Measurements from ENCODE around the gene TMC3.

DNA sequence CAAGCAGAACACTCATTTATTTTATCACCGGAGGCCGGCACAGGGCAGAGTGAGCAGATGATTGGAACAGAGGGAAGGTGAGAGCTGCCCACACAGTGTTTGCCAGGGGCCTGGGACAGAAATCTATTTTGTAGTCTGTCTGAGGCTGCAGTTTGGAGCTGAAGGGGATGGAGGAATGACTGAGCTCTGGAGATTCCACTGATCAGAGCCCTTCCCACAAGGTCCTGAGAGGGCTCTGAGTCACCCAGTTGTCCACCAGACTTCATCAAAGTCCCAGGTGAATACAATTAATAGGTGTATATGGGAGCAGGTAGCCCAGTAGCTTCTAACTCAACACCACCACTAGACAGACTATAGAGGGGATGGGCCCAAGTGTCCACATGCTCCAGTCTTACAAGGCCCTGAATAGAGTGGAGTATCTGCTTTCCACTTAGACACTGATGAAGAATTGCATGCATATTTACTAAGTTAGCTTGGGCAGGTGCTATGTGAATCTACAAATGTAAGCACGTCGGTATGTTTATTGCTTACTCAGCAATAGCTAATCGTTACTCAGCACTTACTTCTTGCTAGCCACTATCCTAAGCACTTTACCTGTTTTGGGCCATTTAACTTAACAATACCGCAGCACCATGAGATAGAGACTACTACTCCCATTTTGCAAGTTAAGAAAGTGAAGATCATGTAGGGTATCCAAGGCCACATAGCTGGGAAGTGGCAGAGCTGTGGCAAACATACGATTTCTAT, 47.4 kb downstream of the TMC3 start:
- TF ChIP-seq CHD4 (IDR thresholded peaks at IDR 0.05; ENCODE audit: borderline replicate concordance, low read length): no peak
- no peak for TF ChIP-seq ZNF317 (CRISPR knock-in tag; IDR thresholded peaks at IDR 0.05)
- no peak for TF ChIP-seq YY1 (IDR thresholded peaks at IDR 0.05; ENCODE audit: insufficient read depth, insufficient replicate concordance, low read depth, low read length)
- peak; percentile 17; the same call in 1 of the 2 replicates for TF ChIP-seq MAFG (CRISPR knock-in tag; IDR thresholded peaks at IDR 0.05)
- TF ChIP-seq FOXA1 (IDR thresholded peaks at IDR 0.05): no peak
- no peak for TF ChIP-seq FOXA1 (CRISPR knock-in tag; IDR thresholded peaks at IDR 0.05)
- TF ChIP-seq GLI4 (CRISPR knock-in tag; IDR thresholded peaks at IDR 0.05; ENCODE audit: borderline replicate concordance): no peak
- no peak for TF ChIP-seq ZNF160 (CRISPR knock-in tag; IDR thresholded peaks at IDR 0.05)
- TF ChIP-seq, protein P1, sequence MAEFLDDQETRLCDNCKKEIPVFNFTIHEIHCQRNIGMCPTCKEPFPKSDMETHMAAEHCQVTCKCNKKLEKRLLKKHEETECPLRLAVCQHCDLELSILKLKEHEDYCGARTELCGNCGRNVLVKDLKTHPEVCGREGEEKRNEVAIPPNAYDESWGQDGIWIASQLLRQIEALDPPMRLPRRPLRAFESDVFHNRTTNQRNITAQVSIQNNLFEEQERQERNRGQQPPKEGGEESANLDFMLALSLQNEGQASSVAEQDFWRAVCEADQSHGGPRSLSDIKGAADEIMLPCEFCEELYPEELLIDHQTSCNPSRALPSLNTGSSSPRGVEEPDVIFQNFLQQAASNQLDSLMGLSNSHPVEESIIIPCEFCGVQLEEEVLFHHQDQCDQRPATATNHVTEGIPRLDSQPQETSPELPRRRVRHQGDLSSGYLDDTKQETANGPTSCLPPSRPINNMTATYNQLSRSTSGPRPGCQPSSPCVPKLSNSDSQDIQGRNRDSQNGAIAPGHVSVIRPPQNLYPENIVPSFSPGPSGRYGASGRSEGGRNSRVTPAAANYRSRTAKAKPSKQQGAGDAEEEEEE (CRISPR knock-in tag; IDR thresholded peaks at IDR 0.05; ENCODE audit: borderline replicate concordance): no peak
- TF ChIP-seq SALL2 (CRISPR knock-in tag; IDR thresholded peaks at IDR 0.05): no peak

Data from HepG2 (cell line).